Left forelimb (tissue), 1 donor: ENCODE results near the gene NELFCD.
A peak's percentile ranks its signal among the peaks of the same experiment; 100 is the strongest.

ENCODE experiments used
- DNase-seq: peaks from one replicate; pipeline ENCODE4 v3.0.0-alpha.2; 2018; ENCODE audit warnings: low spot score

NELFCD gene

DNA sequence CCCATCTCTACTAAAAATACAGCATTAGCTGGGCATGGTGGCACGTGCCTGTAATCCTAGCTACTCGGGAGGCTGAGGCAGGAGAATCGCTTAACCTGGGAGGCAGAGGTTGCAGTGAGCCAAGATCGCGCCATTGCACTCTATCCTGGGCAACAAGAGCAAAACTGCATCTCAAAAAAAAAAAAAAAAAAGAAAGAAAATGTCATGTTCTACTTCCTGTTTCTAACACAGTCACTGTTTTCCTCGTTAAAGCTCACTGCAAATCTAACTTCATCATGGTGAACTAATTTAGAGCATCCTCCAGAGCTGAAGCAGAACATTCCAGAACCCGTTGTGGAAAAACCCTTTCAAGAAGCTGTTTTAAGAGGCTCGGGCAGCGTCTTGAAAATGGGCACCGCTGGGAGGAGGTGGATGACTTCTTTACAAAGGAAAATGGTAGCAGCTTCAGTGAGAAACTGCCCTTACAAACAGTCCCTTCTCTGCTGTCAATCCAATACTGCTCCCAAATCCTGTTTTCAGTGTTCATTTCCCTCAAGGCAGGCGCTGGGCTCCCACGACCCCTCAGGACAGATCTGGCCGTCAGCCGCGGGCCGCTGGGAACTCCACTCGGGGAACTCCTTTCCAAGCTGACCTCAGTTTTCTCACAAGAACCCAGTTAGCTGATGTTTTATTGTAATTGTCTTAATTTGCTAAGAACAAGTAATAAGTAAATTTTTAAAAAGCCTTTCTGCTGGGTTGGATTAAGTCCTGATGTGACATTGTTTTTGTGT, 13.5 kb downstream of the NELFCD start:
- DNase-seq: no peak

DNA sequence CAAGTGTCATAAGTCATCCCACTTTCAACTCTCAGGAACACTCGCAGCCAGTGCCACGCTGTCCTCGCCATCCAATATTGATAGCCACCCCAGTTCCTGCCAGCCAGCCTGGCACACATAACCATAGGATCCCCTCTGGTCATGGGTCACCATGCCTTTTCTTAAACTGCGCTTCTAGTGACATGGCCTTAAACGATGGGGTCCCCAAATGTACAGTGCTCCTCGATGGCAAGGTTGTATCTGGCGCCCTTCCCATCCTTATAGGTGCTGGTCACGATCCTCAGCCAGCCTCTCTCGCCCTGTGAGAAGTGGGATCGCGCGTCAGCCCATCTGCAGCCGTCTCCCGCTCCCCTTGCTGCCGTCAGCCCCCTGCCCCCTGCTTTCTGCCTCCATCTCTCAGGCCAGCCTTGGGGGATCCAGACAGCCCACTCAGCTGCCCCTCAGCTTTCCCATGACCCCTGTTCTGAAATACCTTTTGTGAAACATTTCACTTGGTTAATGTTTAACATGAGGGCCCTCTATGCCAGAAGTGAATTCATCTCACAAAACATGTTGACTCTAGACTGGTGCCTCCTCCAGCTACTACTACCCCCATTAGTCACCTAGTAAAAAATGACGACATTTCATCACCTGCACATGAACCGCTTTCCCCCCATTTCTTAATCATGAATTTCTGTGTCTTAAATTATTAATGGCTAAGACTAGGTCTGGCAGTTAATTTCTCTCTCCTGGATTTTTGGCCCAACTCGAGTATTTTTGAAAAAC, 14.6 kb downstream of the NELFCD start:
- no peak for DNase-seq

DNA sequence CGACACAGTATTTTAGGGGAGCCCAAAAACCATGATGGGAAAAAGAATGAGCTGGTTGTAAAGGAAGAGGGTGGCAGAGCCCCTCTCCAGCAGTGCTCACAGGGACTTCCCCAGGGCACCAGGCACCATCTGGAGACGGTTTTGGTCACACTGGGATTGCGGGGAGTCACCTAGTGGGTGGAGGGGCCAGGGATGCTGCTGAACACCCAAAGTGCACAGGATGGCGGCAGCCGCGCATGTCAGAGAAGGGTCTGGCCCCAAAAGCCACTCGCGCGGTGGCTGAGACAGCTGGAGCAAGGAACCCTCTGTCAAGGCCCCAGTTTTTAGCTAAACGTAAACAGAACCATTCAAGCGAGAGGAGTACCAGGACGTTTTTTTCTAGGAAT, 15.2 kb downstream of the NELFCD start:
- DNase-seq: no peak

DNA sequence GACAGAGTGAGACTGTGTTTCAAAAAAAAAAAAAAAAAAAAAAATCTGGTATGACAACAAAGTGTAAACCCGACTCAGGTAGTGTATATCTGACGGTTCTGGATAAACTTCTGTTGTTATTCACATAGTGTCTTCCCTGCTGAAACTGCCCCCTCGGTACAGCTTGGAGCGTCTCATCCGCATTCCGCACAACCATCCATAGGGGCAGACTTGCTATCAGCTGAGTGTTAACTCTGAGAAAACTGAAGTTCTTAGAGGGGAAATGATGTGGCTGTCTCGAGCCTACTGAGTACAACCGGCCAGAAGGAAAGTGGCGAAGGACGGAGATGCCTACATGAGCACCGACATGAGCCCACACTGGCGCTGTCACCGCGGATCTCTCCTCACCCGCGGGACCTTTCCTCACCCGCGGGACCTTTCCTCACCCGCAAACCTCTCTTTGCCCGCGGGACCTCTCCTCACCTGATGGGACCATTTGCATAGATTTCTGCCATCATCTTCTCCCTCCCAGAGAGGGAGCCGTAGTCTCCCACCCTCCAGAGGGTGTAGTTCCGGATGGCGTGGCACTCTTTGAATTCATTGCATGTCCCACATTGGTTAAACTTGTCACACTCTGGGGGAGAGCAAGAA, 16.2 kb downstream of the NELFCD start:
- no peak for DNase-seq

DNA sequence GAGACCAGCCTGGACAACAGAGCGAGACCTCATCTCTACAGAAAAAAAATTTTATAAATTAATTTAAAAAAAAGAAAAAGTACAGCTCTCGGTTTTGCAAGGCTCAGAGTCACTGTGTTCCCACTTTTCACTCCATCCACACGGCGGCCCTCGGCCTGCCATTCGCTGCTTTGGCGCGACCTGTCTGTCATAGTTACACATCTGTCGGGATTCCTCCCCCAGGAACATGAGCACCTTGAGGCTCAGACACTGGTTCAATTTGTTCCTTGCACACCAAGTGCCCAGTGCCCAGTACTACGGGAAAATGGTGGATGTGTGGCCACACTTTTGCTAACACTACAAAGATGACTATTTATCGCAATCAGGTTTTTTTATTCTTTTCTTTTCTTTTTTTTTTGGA, 17.6 kb downstream of the NELFCD start:
- no peak for DNase-seq

DNA sequence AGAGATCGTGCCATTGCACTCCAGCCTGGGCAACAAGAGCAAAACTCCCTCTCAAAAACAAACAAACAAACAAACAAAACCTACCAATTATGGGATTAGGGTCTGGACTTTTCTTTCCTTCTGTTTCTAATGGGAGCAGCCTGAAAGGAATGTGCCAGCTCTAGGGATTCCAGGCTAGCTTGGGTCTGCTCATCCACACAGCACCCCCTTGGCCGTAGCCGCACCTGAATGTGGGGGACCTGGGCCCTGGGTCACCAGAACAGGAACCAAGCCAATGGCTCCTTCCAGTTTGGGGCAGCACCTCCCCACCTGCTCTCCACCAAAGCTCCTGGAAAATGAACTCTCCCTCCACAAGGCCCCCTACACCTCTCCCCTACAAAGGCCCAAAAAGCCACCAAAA, 19.3 kb downstream of the NELFCD start:
- no peak for DNase-seq

DNA sequence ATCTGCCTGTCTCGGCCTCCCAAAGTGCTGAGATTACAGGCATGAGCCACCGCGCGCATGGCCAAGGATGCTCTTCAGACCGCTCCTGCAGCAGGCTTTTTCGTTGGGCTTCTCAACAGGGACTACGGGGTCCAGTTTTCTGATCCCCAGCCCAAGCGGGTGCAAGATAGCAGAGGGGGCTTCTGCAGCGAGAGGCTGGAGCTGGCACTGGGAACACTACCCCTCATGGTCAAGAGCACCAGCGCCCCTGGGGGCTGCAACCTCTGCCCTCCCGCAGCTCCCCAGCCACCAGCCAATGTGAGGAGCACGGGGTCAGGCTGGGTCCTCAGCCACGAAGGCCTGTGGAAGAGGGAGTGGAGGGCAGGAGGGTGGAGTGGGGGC, 20.0 kb downstream of the NELFCD start:
- DNase-seq: no peak

DNA sequence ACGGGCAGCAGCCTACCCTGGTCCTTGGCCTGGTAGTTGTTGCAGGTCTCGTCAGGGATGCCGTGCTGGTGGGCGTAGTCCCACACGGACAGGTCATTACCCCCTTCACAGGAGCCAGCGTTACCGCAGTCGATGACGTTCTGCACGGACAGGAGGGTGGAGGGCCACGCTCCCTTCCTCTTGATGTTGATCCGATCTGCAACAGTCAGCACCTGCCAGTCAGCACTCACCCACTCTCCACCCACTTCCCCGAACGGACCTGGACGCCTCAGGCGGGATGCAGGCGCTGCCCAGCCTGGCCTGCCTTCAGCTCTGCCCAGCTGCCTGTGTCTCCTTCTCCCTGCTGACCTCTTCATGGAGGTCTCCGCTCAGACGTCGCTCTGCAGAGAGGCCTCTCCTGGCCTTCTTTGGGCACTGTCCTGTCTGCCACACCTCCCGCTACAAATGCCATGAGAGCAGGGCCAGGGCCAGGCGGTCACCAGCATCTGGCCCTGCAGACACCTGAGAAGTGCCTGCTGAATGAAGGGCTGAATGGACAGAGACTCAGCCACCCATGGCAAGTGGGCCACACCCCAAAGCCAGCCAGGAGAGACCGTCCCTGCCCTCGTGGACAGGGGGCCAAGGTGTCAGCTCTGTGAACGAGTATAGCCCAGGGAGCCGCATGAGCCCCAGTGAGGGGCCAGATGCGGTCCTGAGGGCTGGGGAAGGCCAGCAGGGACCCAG, 20.6 kb downstream of the NELFCD start:
- DNase-seq: no peak

DNA sequence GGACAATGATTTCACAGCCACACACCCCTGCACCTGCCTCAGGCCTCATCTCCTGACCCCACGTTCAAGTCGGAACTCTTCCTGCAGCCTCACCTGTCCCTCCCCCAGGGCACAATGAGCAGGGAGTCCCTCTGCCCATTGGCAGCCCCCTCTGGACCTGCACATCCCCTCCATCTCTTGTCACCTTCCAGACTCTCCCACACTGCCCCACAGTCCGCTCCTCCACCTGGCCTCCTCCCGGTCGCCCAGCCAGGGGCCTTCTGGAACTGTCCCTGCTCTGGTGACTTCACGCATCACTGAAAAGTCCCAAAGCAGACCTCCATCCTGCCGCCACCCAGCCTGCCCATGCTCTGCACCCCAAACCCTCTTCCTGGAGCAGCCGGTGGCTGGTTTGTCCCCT, 21.3 kb downstream of the NELFCD start:
- DNase-seq: no peak

DNA sequence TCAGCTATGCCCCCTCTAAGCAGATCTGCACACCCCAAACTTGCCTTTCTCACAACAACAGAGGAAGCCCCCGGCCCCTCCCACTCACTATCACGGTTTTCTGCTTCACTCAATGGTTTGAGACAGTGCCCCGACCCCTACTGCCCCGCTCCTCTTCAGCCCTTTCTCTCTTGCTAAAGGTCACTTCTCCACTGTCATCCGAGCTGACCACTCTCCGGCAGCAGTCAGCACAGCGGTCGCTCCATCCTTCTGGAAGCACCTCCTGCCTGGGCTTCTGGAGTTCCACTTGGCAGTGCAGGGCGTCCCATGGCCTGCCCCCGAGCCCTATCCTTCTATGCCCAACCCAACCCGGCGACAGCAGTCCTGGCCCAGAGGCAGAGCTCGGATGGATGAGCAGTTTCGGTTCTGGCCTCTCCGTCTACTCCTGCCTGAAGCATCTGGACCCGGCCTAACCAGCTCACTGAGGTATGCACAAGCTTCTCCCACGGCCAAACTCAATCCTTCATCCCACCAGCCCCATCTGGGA, 21.9 kb downstream of the NELFCD start:
- no peak for DNase-seq

DNA sequence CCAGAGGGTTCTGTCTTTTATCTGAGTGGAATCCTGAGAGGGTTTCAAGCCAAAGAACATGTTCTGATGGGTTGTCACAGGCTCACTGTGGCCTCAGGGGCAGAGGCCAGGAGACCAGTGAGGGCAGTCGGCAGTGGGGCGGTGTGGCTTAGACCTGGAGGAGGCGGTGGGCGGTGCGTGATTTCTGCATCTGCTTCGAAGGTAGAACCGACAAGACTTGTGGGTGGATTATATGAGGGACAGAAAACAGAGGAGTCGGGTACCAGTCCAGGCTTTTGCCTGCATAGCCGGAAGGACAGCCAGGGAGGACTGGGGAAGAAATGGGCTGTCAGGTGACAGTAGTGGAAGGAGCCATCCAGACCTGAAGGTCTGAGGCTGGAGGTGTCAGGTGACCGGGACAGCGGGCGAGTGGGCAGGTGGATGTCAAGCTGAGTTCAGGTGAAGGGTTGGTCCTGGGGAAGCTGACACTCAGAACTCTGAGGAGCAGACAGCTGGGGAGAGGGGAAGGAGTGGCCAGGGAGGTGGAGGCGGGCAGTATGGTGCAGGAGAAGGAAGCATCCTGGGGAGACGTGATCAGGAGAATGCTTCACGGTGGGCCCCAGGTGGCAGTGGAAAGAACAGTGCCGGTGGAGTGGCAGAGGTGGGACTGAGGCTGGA, 22.9 kb downstream of the NELFCD start:
- no peak for DNase-seq

DNA sequence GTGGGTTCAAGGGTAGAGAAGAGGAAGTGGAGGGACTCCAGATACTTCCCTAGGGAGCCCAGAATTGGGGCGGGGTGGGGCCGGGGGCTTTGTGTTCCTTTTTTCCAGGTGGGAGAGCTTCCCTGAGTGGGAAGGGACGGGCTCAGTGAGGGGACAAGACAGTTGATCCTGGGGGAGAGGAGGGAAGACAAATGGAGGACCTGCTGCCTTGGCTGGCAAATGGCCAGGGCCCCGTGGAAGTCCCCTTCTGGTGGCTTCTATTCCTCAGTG, 23.4 kb downstream of the NELFCD start:
- no peak for DNase-seq

DNA sequence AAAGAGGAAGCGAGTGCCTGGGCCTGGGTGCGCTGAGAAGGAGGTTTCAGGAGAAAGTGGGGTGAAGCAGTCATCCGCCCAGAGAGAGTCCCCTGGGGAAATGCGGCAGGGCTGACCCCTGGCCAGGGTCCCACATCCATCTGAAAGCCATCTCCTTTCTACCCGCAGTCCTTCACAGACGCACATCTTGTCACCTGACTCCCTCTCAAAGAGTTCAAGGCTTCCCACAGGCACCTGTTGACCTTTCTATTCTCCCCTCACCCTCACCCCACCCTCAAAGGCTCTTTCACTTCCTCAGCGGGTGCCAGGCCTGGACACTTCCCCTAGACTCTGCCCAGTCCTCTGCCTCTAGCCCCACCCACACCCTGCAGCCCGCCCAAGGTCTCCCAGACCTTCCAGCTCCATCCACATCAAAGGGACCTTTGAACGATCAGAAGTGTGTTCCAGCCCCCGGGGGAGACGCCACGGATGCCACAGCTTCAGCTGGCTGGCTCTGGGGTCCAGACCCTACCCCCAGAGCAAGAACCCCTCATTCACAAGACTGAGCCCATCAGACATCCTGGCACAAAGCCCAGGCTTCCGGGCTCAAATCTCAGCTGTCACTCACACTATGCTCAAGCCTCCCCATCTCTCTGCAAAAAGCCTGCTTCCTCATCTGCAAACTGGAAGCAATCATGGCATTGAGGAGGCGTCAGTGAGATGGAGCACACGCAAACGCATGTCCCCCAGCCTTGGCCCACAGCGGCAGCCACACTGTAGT, 23.9 kb downstream of the NELFCD start:
- no peak for DNase-seq

DNA sequence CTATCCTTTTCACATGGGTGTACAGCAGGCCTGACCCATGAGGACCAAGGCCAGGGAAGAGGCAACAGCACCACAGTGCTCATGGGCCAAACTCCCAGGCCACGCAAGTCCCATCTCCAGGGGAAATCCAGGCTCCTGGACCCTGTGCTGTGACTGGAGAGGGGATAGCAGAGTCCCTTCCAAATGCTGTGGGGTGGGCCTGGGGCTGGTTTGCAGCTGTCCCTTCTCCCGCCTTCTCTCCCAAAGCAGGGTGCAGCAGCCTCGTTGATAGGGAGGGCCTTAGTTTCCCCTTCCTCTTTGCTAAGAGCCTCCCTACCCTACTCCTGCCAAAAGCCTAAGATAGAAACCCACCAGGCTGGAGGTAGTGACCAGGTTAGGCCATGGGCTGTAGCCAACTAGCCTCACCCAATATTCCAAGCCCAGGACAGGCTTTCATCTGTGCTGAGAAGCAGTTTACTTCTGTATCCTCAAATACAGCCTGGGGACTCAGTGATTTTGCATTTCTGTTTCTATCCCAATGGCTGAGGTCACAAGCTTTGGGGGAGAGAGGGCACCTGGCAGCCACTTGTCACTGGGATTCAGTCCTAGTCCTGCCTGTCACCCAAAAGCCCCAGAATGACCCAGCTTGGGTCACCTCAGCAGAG, 24.6 kb downstream of the NELFCD start:
- no peak for DNase-seq

DNA sequence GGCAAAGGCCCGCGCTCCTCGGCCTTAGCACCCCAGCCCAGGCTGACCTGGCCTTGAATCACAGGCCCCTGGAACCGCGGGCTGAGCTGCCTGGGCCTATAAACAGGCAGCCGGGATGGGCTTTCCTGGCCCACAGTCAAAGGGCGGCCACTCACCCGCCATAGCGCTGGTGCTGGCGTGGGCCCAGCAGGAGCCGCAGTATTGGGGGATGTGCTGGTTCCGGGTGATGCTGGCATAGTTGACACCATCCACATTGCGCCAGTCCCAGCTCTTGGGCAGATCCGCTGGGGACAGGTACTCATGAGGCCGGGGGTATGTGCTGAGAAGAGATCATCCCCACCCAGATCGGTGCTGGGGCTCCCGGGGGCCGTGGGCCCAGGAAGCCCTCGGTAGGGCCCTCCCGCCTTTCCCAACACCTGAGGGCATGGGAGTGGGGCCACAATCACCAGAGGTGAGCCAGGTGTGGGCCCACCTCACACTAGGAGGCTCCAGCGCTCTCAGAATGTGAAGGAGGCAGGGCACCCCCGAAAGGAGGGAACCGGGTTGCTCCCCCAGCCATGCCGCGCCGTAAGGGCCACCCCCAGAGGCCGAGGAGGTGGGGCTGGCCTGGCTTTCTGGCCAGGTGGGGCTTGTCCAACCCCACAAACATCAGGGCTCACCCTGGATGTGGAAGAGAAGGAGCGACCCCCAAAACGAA, 25.3 kb downstream of the NELFCD start:
- no peak for DNase-seq

DNA sequence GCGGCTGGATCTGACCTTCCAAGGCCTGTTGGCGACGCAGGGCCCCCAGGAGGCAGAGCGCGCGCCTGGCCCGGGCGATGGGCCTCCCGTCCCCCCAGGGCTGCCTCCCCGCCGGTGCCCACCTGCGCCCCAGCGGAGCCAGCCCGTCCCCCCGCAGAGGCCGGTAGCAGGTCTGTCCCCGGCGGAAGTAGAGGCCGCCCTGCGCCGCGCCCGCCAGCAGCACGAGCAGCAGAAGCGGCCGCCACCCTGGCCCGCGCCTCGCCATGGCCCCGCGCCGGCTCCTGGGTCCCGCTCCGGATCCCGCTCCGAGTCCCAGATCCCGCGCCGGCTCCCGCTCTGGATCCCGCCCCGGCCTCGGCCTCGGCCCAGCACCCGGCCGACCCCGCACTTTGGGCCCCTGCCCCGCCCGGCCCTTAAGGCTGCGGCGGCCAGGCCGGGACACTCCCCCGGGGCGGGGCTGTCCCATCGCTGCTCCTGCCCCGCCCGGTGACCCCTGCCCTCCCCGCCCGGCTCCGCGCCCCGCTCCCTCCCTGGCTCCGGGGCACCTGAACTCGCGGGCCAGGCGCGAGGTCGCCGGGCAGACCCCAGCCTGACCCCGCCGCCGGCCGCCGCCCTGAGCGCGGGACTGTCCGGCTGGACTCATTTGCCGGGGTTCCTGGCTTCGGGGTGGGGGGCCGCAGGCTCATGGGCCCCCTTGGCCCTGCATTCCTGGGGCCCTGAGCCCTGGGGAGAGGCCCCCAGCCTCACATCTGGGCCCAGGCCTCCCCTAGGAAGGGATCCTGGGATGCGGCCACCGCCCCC, 26.0 kb downstream of the NELFCD start, which contains the start of gene CTSZ:
TSS of gene CTSZ (minus strand) at position 391 of the 801 bp plus-strand sequence. CDS start at position 265, 126 bp downstream.
- DNase-seq: peak; percentile 76

DNA sequence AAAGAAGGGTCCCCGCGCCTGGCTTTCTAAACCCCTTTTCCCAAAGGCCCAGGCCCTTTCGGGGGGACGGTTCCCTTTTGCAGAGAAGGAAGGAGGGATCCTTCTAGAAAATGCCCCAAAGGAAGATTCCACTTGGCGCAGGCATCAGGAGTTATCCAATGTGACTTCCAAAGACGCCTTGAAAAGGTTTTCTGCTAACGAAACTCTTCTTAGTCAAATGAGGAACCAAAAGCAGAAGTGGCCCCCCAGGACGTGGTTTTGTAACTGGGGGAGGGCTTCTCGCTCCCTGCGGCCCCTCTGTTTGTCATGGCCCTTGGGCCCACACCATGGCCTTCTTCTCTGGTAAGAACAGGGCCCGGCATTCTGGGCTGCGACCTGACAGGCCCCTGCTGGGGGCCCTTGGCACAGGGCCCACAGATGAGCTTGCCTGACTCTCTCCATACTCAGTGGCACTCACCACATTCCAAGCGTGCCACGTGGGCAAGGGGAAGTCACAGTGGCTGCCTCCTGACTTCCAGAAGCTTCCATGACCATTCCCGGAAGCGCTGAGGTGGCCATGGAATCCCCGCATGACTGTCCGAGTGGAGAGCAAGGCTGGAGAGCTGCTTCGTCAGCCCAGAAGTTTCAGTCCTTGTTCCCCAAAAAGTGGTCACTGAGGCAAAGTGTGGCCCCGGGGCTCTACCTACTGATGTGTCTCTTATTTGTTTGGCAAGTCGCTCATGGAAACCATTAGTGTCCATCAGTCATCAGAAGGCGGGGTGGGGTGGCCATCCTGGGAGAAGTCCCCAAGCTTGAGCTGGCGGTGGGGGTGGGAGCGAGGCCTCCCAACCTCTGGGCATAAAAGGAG, 26.8 kb downstream of the NELFCD start:
- DNase-seq: no peak

DNA sequence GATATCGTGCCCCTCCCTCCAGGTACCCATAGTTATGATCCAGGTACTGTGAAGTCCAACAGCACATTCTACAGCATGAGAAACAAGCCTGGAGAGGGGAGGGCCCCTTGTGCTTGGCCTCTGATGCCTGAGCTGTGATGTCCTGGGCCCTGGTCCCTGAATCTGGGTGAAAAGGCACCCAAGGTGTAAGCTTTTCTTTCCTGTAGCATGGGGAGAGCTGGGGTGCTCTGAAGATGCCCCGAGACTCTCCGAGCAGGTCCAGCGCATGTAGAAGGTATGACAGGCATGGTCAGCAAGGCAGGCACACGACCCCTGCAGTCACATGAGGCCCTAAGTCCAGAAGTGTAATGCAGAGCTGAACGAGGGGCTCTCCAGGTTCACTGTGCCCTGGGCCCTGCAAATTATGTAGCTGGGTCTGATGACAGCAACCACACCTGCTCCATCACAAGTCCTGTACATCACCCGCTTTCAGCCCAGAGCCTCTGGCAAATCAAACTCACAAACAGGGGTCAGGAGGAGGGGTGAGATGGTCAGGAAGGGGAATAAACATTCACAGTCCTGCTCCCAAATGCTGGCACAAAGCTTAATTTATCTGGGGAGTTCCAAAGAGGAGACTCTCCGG, 27.8 kb downstream of the NELFCD start:
- DNase-seq: no peak
